Astrocyte (in vitro differentiated cells and primary cell): ENCODE results near the gene CASP3.

Experiments
- EZH2 ChIP-seq: IDR thresholded peaks from 2 replicates; pipeline ENCODE4 v1.6.1; 2012; ENCODE audit warnings: mild to moderate bottlenecking, low read length, inconsistent platforms; ENCODE audit not compliant: insufficient read depth
- TF ChIP-seq, protein P1 (sequence below): IDR thresholded peaks from 2 replicates; pipeline ENCODE4 v1.5.1; 2011; ENCODE audit warnings: low read depth, mild to moderate bottlenecking, inconsistent platforms, low read length, moderate library complexity; ENCODE audit not compliant: insufficient read depth

DNA sequence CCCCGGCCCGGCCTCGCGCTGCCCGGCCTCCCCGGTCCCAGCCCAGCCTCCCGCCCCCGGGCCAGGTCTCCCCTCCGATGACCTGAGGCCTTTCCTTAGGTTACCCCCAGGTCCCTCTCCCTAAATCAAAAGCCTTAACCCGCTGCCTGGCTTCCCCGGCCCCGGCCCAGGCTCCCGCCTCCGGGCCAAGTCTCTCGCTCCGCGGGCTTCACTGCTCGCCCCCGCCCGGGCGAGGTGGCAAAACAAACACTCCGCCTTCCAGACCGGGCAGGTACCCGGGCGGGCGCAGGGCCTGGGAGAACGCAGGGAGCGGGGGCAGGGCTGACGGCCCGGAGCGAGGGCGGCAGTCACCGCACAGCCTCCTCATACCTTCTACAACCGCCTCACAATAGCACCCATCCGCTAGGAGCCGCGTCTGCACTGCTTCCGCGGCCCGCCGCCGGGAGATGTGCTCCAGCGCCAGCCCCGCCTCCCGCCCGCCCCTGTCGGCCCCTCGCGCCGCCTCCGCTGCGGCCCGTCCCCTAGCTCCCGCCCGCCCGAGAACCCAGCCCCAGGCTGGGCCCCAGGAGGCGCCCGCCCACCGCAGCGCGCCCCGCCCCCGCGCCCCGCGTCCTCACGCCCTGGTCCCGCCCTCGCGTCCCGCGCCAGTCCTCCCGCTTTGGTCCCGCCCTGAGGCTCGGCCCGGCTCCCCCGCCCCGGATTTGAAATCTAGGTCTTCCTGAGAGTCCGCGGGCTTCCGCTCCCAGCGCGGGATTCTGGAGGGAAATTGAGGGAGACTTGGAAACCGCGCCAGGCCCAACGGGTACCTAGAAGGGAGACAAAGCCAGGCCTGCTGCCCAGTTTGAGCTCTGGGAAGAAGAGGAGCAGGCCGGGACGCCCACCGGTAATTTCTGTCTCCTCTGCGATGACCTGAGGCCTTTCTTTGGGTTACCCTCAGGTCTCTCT is at the start of gene CASP3, which contains the start of gene PRIMPOL:
- TF ChIP-seq, protein P1, sequence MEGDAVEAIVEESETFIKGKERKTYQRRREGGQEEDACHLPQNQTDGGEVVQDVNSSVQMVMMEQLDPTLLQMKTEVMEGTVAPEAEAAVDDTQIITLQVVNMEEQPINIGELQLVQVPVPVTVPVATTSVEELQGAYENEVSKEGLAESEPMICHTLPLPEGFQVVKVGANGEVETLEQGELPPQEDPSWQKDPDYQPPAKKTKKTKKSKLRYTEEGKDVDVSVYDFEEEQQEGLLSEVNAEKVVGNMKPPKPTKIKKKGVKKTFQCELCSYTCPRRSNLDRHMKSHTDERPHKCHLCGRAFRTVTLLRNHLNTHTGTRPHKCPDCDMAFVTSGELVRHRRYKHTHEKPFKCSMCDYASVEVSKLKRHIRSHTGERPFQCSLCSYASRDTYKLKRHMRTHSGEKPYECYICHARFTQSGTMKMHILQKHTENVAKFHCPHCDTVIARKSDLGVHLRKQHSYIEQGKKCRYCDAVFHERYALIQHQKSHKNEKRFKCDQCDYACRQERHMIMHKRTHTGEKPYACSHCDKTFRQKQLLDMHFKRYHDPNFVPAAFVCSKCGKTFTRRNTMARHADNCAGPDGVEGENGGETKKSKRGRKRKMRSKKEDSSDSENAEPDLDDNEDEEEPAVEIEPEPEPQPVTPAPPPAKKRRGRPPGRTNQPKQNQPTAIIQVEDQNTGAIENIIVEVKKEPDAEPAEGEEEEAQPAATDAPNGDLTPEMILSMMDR: no peak
- TF ChIP-seq EZH2: no peak
